NCI-H1417 treated with DMSO at 0.1 percent for 48 hours (cell line): ENCODE measurements around the gene ACTR2.
"Not testable (repeated sequence)": the region's sequence is repeated elsewhere in the genome, so short reads cannot be mapped to it uniquely, and the experiment has no call there.

Experiments
- DNase-seq: peaks from one replicate; lab custom pipeline; 2025; lab: John Stamatoyannopoulos, UW

The ACTR2 gene

DNA sequence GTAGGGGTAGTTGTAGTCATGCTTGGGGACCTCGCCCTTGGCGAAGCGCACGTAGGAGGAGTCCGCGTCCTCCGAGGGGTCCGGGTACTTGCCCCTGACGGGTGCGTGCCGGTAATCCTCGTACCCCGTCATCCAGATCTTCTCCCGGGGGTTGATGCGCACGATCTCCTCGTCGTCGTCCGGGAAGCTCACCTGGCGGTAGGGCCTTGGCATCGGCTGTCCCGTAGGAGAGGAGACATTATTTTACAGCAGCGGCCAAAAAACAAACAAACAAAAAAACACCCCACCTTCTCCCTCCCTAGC lies 86.3 kb downstream of the ACTR2 start:
- no peak for DNase-seq

DNA sequence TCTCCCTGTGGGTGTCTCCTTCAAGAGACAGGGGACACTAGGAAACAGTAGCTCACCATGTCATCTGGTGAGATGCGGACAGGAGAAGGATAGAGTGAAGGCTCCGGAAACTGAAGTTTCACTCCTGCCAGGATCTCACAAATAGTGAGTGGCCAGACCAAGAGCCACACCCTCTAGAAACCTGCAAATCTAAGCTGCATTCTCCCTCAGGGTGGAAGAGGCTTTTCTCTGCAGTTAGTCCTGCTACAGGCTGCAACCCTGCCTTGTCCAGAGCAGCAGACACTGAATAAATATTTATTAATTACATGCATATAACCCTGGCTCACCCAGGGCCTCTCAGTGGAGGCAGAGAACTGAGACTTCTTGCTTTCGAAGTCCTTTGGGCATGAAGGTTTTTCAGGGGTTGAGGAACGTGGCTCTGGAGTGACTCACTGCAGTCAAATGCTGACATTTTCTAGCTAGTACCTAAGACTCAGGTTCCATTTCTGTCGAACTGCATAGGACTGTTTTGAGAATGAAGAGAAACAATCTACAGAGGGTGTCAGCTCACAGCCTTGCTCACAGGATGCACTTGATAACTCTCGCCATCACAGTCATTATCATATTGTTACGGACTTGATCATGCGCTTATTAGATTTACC lies 87.3 kb downstream of the ACTR2 start:
- DNase-seq: no peak

DNA sequence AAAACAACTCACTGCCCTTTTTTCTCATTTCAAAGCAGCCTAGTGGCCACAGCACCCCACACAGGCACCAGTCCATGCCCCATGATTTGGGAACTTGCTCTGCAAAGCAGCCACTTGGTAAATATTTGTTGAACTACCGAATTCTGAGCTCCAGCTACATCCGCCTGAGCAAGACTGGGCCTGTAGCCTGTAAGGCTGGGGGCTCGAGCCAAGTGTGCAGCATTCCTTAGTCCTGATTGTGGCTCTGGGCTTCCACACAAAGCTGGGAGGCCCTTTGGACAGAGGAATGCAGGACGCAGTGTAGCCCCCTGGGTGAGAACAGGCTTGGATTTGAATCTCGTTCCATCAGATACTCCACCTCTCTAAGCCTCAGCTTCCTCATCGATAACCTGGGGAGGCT lies 88.4 kb downstream of the ACTR2 start:
- DNase-seq: no peak

DNA sequence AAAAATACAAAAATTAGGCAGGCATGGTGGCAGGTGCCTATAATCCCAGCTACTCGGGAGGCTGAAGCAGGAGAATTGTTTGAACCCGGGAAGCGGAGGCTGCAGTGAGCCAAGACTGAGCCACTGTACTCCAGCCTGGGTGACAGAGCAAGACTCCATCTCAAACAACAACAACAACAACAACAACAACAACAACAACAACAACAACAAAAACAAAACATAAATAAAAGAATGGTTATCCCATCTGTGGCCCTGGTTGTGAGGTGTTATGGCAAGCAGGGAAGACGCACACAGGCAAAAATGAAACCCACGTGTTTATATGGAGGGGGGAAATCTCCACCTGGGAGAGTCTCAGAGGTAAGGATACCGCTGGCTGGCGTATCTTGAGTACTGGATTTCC lies 89.7 kb downstream of the ACTR2 start:
- DNase-seq: not testable (repeated sequence)

DNA sequence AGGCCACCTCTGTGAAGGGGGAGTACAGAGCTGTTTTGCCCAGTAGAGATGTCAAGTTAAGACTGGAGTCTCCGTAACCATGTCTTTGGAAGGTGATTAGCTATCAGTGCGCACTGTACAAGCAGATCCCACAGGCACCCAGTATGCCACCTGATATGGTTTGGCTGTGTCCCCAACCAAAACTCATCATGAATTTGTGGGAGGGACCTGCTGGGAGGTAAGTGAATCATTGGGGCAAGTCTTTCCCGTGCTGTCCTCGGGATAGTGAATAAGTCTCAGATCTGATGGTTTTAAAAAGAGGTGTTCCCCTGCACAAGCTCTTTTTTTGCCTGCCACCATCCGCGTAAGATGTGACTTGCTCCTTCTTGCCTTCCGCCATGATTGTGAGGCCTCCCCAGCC lies 90.2 kb downstream of the ACTR2 start:
- no peak for DNase-seq

DNA sequence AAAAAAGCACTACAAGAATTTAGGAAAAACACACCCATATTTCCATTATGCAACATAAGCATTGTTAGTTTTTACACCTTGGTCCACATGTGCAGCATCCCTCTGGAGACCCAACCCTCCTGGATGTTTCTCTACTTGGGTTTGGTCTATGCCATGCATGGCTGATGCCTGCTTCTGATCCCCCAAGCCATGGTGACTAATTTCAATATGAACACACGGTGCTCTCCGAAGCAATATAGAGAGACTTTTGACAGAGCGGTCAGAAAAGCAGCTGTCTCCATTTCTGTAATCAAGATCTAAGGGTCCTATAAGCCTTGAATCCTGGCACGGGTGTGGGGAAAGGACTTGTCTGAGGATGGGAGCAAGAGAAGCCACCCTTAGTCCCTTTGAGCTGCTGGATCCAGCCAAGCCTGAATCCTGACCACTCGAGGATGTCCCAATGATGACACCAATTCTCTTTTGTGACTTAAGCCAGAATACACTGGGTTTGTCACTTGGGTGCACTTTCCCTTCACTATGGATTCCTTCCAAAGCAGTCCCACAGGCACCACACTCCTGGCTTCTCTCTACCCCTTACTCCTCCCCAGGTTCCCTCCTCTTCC lies 91.5 kb downstream of the ACTR2 start:
- DNase-seq: no peak

DNA sequence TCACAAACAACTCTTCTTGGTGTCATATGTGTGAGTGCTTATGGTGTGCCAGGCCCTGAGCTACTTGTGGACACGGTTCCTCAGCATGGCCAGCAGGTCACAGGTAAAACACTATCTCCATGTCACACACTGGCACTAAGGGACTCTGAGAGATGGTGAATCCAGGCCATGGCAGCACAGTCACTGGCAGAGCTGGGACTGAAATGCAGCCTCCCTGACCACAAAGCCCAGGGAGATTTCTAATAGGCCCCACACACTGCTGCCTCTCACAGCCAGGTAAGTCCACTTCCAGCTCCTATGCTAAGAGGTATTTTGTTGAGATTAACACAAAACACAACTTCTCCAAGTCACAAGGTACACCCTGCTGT lies 92.0 kb downstream of the ACTR2 start:
- no peak for DNase-seq

DNA sequence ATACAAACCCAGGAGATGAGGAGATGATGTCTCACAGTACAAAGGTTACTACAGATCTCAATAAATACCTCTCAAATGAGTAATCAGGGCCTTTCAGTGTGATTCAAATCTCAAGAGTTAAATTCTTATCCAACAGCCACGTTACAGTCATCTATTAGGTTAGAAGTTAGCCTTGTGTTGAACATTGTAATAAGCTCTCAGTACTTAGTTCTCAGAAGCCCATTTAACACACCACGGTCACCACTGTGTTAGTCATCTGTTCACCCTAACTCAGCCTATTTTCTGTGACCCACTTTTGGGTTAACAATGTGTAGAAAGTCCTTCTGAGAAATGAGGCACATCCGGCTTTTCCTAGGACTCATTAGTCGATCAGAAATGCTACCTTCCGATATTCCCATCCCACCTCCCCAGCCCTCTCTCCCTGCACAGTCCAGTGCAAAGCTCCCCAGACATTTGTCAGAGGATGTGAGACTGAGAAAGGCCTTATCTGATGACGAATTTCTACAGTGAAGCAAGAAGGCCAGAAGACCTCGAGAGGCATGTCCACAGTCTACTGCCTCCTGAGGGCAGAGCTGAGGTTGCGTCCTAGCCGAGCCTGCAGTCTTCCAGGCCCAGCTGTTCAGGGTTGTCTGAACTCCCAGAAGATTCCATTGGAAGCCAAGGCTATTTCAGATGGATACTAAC lies 92.6 kb downstream of the ACTR2 start:
- DNase-seq: no peak
